GM20431 (cell line): ENCODE measurements around the gene NLRP3.

ENCODE experiments used
- in situ Hi-C: fragments of 300-500 bp; cut with MseI, MboI; formaldehyde crosslinking; loops from one replicate; pipeline ENCODE4 v1.15.0; 2020; ENCODE audit warnings: low sequenced_read_pairs; ENCODE audit not compliant: unreplicated experiment

Gene NLRP3

DNA sequence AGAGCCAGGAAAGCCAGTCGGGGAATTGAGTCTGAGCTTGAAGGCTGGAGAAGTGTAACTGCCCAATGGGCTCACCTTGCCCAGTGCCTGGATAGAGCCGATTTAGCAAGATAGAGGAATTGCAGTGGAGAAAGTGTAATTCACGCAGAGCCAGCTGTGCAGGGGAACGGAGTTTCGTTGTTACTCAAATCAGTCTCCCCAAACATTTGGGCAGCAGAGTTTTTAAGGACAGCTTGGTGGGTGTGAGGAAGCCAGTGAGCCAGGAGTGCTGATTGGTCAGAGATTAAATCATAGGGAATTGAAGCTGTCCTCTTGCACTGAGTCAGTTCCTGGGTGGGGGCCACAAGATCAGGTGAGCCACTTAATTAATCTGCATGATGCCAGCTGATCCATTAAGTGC is 28.4 kb upstream of the NLRP3 start:
- in situ Hi-C loops: loop anchor here (25.0 kb wide), 1 partner anchor 100 kb away; no protein-coding TSS in a partner anchor

GRCh38 chr1:247390116-247390791 is 25.7 kb upstream of the NLRP3 start:
- in situ Hi-C loops: loop anchor here (25.0 kb wide), 1 partner anchor 97 kb away; no protein-coding TSS in a partner anchor

- in situ Hi-C loops: loop anchor here (25.0 kb wide), 1 partner anchor 96 kb away; no protein-coding TSS in a partner anchor
Observed at GRCh38 chr1:247390996-247391395, 25.0 kb upstream of the NLRP3 start.

GRCh38 chr1:247392088-247392487 is 23.9 kb upstream of the NLRP3 start:
- in situ Hi-C loops: loop anchor here (25.0 kb wide), 1 partner anchor 95 kb away; no protein-coding TSS in a partner anchor

- in situ Hi-C loops: loop anchor here (25.0 kb wide), 1 partner anchor 92 kb away; no protein-coding TSS in a partner anchor
Observed at GRCh38 chr1:247395075-247395474, 20.9 kb upstream of the NLRP3 start.

GRCh38 chr1:247400685-247401084 is 15.3 kb upstream of the NLRP3 start:
- in situ Hi-C loops: no loop called here

DNA sequence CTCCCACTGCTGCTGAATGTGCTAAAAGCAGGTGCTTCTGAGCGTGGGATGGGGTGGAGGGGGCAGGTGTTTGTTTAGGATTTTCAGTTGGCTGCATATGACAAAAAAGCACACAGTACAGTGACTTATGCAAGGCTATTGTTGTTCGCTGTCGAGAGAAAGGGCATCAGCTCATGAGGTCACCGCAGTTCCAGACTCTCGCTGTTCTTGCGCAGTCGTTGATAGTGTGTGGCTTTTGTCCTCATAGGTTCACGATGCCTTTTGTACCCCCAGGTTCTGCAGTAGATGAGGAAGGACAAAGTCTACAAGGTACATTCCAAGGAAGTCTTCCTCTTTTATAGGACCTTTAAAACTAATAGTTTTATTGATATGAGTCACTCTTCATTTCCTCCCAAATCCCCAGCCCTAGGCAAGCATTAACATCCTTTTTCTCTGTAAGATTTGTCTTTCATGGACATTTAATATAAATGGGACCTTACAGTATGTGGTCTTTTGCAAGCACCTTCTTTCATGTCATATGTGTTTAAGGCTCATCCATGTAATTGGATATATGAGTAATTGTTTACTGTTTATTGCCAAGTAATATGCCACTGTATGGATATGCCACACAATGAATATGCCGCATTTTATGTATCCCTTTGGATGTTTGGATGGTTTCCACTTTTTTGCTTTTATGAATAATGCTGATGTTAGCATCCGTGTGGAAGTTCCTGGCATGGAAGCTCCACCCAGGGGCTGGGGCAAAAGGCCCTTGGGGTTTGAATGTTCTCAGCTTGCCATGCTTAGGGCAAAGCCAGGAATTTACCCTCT is 14.5 kb upstream of the NLRP3 start:
- in situ Hi-C loops: no loop called here

DNA sequence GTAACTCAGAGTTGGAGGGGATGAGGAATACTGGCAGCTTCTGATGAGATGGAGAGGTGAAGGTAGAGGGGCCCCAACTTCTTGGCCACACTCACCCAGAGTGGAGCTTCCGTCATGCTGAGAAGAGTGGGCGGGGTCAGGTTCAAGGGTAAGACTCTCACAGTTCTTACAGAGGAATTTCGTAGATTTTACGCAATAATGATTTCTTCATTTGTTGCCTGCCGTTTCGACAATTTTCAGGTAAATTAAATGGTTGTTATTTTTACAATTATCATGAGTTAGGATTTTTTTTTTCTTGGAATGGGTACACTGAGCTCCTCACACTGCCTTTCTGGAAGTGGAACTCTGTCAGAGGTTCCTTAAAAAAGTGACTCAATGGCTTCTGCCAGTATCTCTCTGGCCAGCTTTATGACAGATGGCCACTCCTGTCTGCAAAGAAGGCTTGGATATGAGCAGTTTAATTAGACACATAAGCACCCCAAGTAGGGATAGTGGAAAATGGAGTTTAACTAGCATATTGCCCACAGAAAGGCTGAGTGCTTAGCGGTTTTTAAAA is 13.8 kb upstream of the NLRP3 start:
- in situ Hi-C loops: no loop called here

DNA sequence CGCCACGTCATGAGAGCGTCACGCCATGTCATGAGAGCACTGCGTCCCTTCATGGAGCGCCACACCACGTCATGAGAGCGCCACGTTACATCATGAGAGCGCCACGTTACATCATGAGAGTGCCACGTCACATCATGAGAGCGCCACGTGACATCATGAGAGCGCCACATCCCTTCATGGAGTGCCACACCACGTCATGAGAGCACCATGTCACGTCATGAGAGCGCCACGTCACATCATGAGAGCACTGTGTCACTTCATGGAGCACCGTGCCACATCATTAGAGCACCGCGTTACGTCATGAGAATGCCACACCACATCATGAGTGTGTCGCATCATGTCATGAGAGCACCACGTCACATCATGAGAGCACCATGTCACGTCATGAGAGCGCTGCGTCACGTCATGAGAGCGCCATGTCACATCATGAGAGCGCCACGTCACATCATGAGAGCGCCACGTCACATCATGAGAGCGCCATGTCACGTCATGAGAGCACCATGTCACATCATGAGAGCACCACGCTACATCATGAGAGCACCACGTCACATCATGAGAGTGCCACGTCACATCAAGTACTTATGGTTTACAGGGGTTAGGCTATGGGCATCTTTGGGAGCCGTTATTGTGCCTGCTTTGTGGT is 9.8 kb upstream of the NLRP3 start:
- in situ Hi-C loops: no loop called here

GRCh38 chr1:247407180-247407616 is 8.8 kb upstream of the NLRP3 start:
- in situ Hi-C loops: no loop called here

GRCh38 chr1:247408100-247408499 is 7.9 kb upstream of the NLRP3 start:
- in situ Hi-C loops: no loop called here

- in situ Hi-C loops: no loop called here
Observed at GRCh38 chr1:247409869-247410544, 6.0 kb upstream of the NLRP3 start.

DNA sequence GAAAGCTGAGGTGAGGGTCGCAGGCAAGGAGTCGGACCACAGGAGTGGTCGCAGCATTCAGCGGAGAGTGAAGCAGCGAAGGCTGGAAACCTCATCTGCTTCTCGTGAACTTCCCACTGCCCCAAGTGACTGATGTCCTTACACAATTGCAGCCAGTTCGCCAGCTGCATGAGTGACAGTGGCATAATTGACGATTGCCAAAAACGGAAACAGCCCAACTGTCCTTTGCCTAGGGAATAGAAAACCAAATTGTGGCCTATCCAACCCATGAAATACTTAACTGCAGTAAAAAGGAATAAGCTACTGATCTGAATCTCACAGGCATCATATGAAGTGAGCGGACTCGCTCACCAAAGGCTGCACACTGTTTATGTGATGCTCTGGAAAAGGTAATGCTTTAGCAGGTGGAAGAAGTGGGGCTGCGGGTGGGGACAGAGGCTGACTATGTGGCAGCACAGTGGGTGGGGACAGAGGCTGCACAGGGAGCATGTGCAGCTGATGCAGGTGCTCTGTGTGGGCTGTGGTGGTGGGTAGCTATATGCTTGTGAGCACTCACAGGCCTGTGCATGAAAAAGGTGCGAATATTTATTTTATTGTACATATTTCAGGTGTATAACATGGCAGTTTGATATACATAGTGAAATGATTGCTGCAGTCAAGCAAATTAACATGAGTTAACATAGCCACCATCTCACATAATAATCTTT is 4.2 kb upstream of the NLRP3 start:
- in situ Hi-C loops: no loop called here

DNA sequence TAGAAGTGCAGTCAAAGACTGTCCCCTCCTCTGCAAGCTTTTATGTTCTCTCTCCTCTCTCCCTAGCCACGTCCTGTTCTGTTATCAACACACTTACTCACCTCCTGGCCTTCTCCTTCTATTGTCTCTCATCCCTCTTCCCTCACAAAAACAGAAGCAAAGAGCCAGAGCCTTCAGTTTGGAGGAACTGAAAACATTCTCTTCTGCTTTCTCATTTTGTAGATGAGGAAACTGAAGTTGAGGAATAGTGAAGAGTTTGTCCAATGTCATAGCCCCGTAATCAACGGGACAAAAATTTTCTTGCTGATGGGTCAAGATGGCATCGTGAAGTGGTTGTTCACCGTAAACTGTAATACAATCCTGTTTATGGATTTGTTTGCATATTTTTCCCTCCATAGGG is 1.9 kb downstream of the NLRP3 start:
- in situ Hi-C loops: no loop called here

DNA sequence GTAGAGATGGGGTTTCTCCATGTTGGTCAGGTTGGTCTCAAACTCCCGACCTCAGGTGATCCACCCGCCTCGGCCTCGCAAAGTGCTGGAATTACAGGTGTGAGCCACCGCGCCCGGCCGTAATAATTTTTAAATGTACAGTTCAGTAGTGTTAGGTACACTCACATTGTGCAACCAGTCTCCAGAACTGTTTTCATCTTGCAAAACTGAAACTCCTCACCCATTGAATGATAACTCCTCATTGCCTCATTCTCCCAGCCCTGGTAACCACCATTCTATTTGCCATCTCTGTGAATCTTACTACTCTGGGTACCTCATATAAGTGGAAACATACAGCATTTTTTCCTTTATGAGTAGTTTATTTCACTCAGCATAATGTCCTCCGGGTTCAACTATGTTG is 3.4 kb downstream of the NLRP3 start:
- in situ Hi-C loops: no loop called here

GRCh38 chr1:247421074-247421473 is 5.1 kb downstream of the NLRP3 start:
- in situ Hi-C loops: no loop called here

DNA sequence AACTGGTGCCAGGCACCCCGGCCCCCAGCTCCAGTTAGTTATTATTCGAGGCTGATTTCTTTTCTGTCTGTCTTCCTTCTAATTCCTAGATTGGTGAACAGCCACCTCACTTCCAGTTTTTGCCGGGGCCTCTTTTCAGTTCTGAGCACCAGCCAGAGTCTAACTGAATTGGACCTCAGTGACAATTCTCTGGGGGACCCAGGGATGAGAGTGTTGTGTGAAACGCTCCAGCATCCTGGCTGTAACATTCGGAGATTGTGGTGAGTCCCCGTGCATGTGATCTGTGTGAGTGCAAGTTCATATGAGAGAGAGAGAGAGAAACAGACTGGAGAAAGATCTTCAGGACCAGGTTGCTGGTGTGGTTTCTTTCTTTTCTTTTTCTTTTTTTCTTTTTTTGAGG is 13.5 kb downstream of the NLRP3 start:
- in situ Hi-C loops: no loop called here

GRCh38 chr1:247430434-247430833 is 14.5 kb downstream of the NLRP3 start:
- in situ Hi-C loops: no loop called here

DNA sequence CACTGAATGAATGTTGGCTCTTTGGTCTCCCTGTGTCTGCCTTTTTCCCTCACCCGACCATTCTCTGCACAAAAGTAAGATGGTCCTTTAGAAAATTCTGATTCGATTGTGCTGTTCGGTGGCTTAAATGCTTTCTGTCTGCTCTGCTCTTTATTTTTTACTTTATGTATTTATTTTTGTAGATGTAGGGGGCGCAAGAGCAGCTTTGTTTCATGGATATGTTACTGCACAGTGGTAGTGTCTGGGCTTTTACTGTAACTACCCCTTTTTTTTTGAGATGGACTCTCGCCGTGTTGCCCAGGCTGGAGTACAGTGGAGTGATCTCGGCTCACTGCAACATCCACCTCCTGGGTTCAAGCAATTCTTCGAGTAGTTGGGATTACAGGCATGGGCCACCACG is 15.7 kb downstream of the NLRP3 start:
- in situ Hi-C loops: no loop called here
